PFSK-1 (cell line): ENCODE results near the gene NABP2.

Experiments used
- FOXP2 ChIP-seq: optimal IDR thresholded peaks from 2 replicates; pipeline ENCODE3; 2011; ENCODE audit warnings: borderline replicate concordance, control low read depth, inconsistent platforms; ENCODE audit not compliant: insufficient read depth; ENCODE audit errors: extremely low read length, extremely low read depth
- POLR2AphosphoS5 ChIP-seq: IDR thresholded peaks from 2 replicates; pipeline ENCODE4 v1.6.1; 2012; ENCODE audit warnings: low read depth, mild to moderate bottlenecking, control low read depth, low read length, moderate library complexity
- SIN3A ChIP-seq: IDR thresholded peaks from 2 replicates; pipeline ENCODE4 v1.6.1; 2012; ENCODE audit warnings: mild to moderate bottlenecking, low read length, moderate library complexity, borderline replicate concordance; ENCODE audit not compliant: insufficient read depth
- TAF1 ChIP-seq: IDR thresholded peaks from 2 replicates; pipeline ENCODE4 v1.6.1; 2012; ENCODE audit warnings: low read length, control low read depth, borderline replicate concordance; ENCODE audit not compliant: insufficient read depth
- TF ChIP-seq, protein P1 (sequence below), 2 experiments: IDR thresholded peaks; 2 replicates each; pipeline versions ENCODE4 v1.6.1 to v1.8.0; 2011 to 2012; ENCODE audit warnings: low read depth in 2 of 2, low read length in 2 of 2, control low read depth in 1 of 2, inconsistent platforms in 1 of 2, mild to moderate bottlenecking in 1 of 2, moderate library complexity in 1 of 2; ENCODE audit not compliant: insufficient read depth in 1 of 2

DNA sequence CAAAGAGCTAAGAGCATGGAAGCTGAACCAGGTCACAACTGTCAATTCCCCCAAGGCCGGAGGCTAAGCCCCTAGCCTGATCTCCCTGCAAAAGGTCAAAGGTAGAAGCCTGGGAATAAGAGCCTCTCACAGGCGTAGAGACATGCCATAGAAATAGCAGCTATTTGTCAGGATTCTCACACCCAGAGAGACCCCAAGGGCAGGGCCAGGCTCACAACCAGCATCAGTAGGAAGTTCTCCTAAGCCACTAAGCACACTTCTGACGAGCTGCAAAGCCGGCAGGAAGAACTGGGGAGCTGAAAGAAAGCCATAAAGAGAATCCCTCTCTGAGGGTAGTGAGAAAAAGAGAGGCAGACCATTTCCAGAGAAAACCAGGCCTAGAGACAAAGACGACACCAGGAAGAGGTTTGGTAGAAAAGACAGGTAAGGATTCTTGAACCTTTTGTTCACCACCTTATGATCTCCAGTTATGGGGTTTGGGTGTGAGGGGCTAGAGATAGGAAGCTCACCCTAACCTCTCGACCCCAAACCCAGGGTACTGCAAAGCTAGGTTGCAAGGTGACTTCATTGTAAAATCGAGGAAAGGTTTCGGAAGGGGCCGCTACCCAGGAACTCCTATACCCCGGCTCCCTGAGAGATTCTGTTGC is 35.9 kb upstream of the NABP2 start:
- TF ChIP-seq POLR2AphosphoS5 (no peak), TAF1 (no peak), FOXP2 (no peak), SIN3A (no peak)
- TF ChIP-seq, protein P1, sequence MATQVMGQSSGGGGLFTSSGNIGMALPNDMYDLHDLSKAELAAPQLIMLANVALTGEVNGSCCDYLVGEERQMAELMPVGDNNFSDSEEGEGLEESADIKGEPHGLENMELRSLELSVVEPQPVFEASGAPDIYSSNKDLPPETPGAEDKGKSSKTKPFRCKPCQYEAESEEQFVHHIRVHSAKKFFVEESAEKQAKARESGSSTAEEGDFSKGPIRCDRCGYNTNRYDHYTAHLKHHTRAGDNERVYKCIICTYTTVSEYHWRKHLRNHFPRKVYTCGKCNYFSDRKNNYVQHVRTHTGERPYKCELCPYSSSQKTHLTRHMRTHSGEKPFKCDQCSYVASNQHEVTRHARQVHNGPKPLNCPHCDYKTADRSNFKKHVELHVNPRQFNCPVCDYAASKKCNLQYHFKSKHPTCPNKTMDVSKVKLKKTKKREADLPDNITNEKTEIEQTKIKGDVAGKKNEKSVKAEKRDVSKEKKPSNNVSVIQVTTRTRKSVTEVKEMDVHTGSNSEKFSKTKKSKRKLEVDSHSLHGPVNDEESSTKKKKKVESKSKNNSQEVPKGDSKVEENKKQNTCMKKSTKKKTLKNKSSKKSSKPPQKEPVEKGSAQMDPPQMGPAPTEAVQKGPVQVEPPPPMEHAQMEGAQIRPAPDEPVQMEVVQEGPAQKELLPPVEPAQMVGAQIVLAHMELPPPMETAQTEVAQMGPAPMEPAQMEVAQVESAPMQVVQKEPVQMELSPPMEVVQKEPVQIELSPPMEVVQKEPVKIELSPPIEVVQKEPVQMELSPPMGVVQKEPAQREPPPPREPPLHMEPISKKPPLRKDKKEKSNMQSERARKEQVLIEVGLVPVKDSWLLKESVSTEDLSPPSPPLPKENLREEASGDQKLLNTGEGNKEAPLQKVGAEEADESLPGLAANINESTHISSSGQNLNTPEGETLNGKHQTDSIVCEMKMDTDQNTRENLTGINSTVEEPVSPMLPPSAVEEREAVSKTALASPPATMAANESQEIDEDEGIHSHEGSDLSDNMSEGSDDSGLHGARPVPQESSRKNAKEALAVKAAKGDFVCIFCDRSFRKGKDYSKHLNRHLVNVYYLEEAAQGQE (IDR thresholded peaks at IDR 0.05; ENCODE audit: insufficient read depth in 1 of 2, low read depth in 2 of 2, low read length in 2 of 2), result no peak
